HL-60 (cell line): ENCODE data around the gene RNF144A.
A peak's percentile ranks its signal among the peaks of the same experiment; 100 is the strongest.

ENCODE experiments used
- DNase-seq, 2 experiments: peaks; one replicate each; pipeline ENCODE4 v3.0.0-alpha.2; 2010 to 2020; ENCODE audit warnings: low read depth in 1 of 2, low spot score in 1 of 2
- H3K27ac ChIP-seq: fragments of 250-450 bp; sonication (Bioruptor Pico); replicated peaks from 2 replicates; pipeline ENCODE4 v1.5.1; 2020; ENCODE audit warnings: mild to moderate bottlenecking, moderate library complexity
- H3K27me3 ChIP-seq: fragments of 250-450 bp; sonication (Bioruptor Pico); 2 replicates; pipeline ENCODE4 v1.5.1; 2021; ENCODE audit warnings: mild to moderate bottlenecking, moderate library complexity; ENCODE audit not compliant: insufficient read depth, poor library complexity, severe bottlenecking
- H3K4me3 ChIP-seq: replicated peaks from 2 replicates; pipeline ENCODE4 v1.5.1; 2011; ENCODE audit warnings: mild to moderate bottlenecking, control low read depth, low read length; ENCODE audit not compliant: insufficient read depth
- GABPA ChIP-seq: IDR thresholded peaks from 2 replicates; pipeline ENCODE4 v1.6.1; 2012; ENCODE audit warnings: low read depth
- POLR2AphosphoS5 ChIP-seq: IDR thresholded peaks from 2 replicates; pipeline ENCODE4 v1.6.1; 2012; ENCODE audit warnings: low read depth
- SPI1 ChIP-seq: IDR thresholded peaks from 2 replicates; pipeline ENCODE4 v1.6.1; 2012; ENCODE audit warnings: low read depth, mild to moderate bottlenecking, borderline replicate concordance
- TF ChIP-seq, protein P1 (sequence below): IDR thresholded peaks from one replicate; pipeline ENCODE4 v1.5.1; 2011; ENCODE audit warnings: low read length, control low read depth, inconsistent platforms; ENCODE audit not compliant: insufficient read depth
- TF ChIP-seq, protein P2 (sequence below): IDR thresholded peaks from 2 replicates; pipeline ENCODE4 v1.6.1; 2012; ENCODE audit warnings: low read depth; ENCODE audit not compliant: insufficient replicate concordance

RNF144A gene

DNA sequence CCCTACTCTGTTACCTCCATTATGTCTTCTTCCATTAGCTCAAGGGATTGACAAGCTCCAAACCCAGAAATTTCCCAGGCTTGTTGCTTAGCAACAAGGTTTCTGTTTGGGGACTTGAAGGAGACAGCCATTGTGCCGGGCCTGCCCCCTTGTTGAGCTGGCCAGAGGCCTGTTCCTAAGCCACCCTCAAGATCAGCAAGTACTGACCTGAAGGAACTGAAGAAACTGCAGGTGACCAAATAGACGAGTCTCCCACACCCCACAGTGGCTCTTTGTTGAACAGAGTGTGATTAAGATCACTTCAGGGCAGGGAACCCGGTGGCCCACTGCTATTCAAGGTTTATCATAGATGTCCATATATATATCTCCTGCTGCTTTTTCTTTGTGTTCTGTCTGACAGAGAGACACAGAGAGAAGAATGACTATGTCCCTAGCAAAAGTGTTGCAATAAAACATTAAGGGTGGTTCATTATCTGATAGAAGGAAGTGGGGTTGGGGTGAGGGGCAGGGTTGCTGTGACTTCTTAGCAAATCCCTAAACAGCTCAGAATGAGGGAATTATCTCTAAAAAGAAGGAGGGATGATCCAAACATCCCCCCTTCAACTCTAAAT is 69.2 kb downstream of the RNF144A start:
- H3K27ac ChIP-seq: peak overlapping the region; percentile 64
- TF ChIP-seq SPI1 (peak; percentile 79; the same call in 1 of the 2 replicates), POLR2AphosphoS5 (no peak)
- no peaks in the 10 kb centered on the region for H3K27me3 ChIP-seq
- H3K4me3 ChIP-seq: no peak overlapping the region
- peak in 1 of 2 experiments; percentile 64 for DNase-seq

DNA sequence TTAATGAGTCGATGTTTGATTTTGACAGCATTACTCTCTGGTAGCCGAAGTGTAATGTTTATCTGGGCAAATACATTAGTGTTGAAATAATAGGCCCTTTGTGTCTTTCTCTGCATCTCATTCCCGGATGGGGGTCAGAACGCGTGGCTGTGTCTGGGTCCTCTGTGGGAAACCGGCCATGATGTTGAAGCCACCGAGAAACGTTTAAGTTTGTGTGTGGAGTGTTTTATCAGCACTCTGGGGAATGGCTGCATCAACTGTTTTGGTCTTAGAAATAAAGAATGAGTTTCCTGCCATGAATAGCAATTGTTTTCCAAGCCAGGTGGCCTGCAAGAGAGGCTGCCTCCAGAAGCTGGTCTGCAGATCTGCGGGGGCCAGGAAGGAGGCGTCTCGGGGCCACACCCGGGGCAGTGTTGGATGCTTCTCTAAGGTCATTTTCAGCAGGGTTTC is 69.7 kb downstream of the RNF144A start:
- H3K27me3 ChIP-seq: no peaks in the 10 kb centered on the region
- DNase-seq: no peak
- no peak overlapping the region for H3K4me3 ChIP-seq
- TF ChIP-seq POLR2AphosphoS5: no peak
- TF ChIP-seq, protein P1, sequence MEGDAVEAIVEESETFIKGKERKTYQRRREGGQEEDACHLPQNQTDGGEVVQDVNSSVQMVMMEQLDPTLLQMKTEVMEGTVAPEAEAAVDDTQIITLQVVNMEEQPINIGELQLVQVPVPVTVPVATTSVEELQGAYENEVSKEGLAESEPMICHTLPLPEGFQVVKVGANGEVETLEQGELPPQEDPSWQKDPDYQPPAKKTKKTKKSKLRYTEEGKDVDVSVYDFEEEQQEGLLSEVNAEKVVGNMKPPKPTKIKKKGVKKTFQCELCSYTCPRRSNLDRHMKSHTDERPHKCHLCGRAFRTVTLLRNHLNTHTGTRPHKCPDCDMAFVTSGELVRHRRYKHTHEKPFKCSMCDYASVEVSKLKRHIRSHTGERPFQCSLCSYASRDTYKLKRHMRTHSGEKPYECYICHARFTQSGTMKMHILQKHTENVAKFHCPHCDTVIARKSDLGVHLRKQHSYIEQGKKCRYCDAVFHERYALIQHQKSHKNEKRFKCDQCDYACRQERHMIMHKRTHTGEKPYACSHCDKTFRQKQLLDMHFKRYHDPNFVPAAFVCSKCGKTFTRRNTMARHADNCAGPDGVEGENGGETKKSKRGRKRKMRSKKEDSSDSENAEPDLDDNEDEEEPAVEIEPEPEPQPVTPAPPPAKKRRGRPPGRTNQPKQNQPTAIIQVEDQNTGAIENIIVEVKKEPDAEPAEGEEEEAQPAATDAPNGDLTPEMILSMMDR: no peak
- TF ChIP-seq GABPA: no peak
- TF ChIP-seq, protein P2, sequence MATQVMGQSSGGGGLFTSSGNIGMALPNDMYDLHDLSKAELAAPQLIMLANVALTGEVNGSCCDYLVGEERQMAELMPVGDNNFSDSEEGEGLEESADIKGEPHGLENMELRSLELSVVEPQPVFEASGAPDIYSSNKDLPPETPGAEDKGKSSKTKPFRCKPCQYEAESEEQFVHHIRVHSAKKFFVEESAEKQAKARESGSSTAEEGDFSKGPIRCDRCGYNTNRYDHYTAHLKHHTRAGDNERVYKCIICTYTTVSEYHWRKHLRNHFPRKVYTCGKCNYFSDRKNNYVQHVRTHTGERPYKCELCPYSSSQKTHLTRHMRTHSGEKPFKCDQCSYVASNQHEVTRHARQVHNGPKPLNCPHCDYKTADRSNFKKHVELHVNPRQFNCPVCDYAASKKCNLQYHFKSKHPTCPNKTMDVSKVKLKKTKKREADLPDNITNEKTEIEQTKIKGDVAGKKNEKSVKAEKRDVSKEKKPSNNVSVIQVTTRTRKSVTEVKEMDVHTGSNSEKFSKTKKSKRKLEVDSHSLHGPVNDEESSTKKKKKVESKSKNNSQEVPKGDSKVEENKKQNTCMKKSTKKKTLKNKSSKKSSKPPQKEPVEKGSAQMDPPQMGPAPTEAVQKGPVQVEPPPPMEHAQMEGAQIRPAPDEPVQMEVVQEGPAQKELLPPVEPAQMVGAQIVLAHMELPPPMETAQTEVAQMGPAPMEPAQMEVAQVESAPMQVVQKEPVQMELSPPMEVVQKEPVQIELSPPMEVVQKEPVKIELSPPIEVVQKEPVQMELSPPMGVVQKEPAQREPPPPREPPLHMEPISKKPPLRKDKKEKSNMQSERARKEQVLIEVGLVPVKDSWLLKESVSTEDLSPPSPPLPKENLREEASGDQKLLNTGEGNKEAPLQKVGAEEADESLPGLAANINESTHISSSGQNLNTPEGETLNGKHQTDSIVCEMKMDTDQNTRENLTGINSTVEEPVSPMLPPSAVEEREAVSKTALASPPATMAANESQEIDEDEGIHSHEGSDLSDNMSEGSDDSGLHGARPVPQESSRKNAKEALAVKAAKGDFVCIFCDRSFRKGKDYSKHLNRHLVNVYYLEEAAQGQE: no peak
- TF ChIP-seq SPI1: no peak
- H3K27ac ChIP-seq: peak overlapping the region; percentile 64

DNA sequence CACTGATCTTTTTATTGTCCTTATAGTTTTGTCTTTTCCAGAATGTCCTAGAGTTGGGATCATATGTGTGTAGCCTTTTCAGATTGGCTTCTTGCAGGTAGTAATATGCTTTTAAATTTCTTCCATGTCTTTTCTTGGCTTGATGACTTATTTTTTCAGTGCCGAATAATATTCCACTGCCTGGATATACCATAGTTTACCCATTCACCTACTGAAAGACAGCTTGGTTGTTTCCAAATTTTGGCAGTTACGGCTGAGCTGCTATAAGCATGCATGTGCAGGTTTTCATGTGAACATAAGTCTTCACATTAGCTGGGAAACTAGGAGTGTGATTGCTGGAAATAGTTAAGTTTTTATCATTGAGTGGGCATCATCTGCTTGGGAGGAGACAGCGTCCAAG is 73.7 kb downstream of the RNF144A start:
- Histone ChIP-seq H3K4me3 (no peak overlapping the region), H3K27me3 (no peaks in the 10 kb centered on the region), H3K27ac (no peak overlapping the region)
- no peak for DNase-seq
- TF ChIP-seq, protein P1: no peak
- TF ChIP-seq, protein P2: no peak
- no peak for TF ChIP-seq GABPA
- no peak for TF ChIP-seq POLR2AphosphoS5
- TF ChIP-seq SPI1: no peak

DNA sequence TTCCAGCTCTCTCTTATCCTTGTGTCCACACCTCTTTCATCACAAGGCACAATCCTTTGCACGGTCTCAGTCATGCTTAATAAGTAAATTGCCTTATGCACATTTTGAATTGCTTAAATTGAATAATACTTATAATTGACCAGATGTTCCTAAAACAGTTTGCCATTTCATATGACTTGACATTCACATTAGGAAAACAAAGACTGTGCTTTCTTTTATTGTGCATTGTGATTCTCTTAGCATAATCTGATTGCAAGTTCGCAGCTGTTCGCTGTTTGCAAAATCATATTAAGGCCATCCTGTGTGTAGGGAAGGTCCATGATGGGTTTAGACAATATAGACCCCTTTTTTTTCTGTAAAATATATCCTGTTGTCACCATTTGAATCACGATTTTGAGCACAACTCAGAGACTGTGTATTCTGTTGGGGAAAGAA is 75.6 kb downstream of the RNF144A start:
- Histone ChIP-seq H3K27ac (no peak overlapping the region), H3K27me3 (no peaks in the 10 kb centered on the region), H3K4me3 (no peak overlapping the region)
- TF ChIP-seq, protein P1: no peak
- DNase-seq: no peak
